GM21576 (cell line): ENCODE measurements around the gene AMER1.

Source experiments
- ATAC-seq: cut with Tn5 transposase; IDR thresholded peaks from one replicate; pipeline ENCODE4 v1.9.1; 2021; ENCODE audit warnings: mild to moderate bottlenecking, moderate library complexity; ENCODE audit not compliant: unreplicated experiment

Gene AMER1

GRCh38 chrX:64186974-64187761 lies 18.3 kb downstream of the AMER1 start:
- no peak for ATAC-seq

- ATAC-seq, result no peak
These were observed 21.1 kb downstream of the AMER1 start for GRCh38 chrX:64184396-64184795.

- ATAC-seq, result no peak
These were observed 23.3 kb downstream of the AMER1 start for GRCh38 chrX:64182208-64182607.

- no peak for ATAC-seq
These were observed 28.6 kb downstream of the AMER1 start for GRCh38 chrX:64176876-64177275.

- ATAC-seq, result no peak
These were observed 35.5 kb downstream of the AMER1 start for GRCh38 chrX:64169988-64170387.

GRCh38 chrX:64152857-64153256 lies 52.7 kb downstream of the AMER1 start:
- no peak for ATAC-seq

GRCh38 chrX:64151911-64152310 lies 53.6 kb downstream of the AMER1 start:
- no peak for ATAC-seq

GRCh38 chrX:64150775-64151174 lies 54.7 kb downstream of the AMER1 start:
- no peak for ATAC-seq
